CD4-positive, alpha-beta T cell treated with Interleukin-1 beta for 1 hour (primary cell): ENCODE results near the gene UTS2R.
"Not testable (repeated sequence)": the region's sequence is repeated elsewhere in the genome, so short reads cannot be mapped to it uniquely, and the experiment has no call there.

ENCODE experiments used
- DNase-seq, 2 donors: peaks; one replicate each; pipeline ENCODE4 v3.0.0-alpha.2; 2020 to 2022

UTS2R gene

DNA sequence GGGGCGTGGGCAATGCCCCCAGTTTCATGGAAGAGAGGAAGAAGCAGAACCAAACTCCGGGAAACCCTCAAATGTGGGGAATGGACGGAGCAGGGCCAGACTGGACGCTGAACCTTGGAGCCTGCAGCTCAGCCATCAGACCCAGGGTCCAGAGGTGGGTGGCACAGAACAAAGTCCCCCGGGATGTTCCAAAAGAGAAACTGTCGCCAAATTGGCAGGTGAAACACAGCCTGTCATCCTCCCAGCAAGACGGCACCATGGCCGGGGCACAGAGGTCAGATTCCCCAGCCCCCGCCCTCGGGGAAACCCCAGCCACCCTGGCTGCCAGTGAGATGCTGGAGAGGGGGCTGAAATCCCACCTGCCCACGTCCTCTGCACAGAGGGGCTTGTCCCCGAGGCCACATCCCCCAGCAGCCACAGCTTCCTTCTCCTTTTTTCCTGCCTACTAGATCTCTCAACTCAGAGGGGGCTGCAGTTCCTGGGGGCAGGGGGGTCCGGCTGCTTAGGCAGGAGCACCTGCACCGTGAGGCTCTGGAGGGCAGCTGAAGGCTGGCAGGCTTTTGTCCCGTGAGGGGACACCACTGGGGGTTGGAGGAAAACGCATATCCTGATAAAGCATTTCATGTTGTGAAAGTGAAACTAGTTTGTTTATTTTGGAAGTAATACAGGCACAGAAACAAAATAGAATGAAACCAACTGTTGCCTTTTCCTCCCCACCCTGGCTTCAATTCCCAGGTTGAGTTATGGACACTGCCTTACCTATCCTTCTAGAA is 36.8 kb upstream of the UTS2R start:
- peak in 1 of 2 donors; percentile 18 for DNase-seq

DNA sequence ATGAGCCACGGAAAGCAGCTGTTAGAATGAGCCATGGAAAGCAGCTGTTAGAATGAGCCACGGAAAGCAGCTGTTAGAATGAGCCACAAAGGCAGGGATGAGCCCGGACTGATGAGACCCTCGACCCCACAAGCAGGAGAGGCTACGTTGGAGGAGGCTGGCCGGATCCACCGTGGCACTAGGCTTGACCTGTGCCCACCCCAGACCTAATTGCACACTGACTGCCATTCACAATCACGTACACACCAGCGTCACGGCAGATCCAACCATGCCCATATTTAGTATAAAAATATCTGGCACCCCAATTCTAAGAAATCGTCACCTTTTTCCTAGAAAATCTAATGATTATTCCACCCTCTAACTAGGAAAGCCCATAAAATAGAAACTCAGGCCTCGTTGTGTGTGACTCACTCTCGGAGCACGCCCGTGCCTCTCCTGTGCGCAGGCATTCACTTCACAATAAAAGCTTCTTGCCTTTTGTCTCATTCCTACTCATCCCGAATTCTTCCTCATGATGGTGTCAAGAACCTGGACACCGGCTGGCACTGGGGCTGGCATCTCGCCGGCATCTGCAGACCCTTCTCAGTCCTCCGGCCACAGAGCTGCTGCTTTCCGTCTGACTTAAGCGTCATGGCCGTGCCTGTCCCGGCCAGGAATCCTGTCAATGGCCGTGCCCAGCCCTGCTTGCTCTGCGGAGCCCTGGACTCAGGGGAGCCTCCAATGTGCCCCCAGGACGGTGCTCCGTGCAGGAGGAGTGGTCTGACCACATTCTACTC is 32.5 kb upstream of the UTS2R start:
- no peak for DNase-seq

GRCh38 chr17:82339634-82340580 is 31.7 kb upstream of the UTS2R start:
- DNase-seq: no peak

DNA sequence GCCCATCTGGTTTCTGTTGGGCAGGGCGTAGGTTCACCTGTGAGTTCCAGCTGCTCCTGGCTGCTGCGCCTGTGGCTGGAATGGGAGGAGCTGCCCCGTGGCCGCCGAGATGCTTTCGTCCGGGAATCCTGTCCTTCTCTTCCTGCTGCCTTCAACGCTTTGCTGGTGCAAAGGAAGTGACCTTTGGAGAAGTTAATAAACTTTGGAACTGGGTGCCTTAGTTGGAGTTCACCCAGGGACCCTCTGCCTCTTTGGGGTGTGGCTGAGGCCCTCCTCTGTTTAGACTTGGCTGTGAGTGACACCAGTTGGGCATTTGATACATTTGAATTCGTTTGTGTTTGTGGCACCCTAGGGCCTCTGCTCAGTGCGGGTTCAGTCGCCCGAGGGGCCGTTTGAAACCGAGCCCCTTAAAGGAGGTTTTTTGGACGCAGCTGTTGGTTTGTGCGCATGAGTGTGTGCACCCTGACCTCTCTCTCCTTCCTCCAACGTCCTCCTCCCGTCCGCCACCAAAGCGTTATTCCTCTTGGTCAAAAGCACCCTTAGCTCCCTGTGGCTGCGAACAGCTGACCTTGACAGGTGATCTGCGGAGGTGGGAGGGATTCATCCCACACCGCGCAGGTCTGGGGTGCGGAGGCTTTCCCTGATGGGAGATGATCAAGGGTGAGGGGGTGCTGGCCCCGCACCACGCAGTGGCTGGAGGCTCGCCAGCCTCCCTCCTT is 29.0 kb upstream of the UTS2R start:
- DNase-seq: no peak

GRCh38 chr17:82343560-82343959 is 28.0 kb upstream of the UTS2R start:
- no peak for DNase-seq

- DNase-seq: no peak
These were observed 27.2 kb upstream of the UTS2R start for GRCh38 chr17:82344175-82344907.

DNA sequence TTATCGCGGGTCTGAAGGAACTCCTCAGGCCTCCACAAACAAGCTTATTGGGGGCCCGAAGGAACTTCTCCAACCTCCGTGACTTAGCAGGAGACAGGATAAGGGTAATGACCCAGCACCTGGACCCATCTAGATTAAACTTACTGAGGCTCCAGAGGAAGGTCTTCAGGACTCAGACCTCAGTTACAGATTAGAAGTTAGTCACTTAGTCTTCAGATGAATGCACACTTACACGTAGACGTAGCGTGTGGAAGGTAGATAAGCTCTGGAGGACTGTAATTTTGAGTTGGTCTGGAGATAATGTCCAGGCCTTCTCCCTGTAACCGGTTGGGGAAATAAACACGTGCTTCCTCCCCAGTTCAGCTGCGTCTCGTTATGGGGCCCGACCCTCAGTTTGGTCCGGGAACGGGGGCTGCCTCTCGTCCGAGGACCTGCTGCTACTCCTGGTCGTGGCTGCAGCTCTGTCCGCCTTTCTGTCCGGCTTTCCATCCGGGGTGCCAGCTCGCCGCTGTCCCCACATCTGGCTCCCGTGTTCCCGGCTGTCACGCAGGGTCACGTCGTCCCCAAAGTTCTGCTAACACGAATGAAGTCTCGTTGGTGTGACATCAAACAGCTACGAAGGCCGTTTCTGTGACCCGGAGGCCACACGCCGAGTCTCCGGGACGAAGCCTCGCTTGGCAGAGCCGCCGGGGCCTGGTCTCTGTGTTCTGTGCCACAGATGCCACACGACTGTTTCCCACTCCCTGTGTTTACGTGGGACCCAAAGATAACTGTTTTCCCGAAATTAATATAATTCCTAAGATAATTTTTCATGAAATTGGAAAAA is 26.2 kb upstream of the UTS2R start:
- DNase-seq: no peak

- no peak for DNase-seq
These were observed 24.9 kb upstream of the UTS2R start for GRCh38 chr17:82346342-82347300.

DNA sequence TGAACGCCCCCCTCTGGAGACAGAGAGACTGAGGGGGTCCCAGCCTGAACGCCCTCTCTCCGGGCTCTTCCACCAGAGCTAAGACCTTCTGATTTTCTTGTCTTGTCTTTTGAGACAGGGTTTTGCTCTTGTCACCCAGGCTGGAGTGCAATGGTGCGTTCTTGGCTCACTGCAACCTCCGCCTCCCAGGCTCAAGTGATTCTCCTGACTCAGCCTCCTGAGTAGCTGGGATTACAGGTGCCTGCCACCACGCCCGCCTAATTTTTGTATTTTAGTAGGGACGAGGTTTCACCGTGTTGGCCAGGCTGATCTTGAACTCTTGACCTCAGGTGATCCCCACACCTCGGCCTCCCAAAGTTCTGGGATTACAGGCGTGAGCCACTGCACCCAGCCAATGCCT is 23.6 kb upstream of the UTS2R start:
- not testable (repeated sequence) for DNase-seq

GRCh38 chr17:82348434-82348833 is 23.1 kb upstream of the UTS2R start:
- no peak for DNase-seq

DNA sequence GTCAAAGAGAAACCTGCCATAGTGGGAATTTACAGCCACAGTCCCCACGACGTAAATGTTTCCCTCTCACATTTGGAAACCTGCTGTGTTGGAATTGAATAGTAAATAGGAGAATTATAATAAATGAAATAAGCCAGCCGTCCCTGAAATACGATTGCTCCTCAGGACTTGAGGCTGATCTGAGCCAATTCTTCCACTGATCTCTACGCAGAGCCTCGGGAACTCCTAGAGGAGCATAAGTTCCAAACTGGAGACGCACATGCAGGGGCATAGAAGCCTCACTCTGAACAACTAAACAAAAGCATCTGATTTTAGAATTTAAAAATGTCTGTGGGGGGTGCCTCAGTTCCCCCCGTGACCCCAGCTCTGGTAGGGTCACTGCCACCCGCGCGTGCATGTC is 22.7 kb upstream of the UTS2R start:
- DNase-seq: no peak

- DNase-seq: no peak
These were observed 22.3 kb upstream of the UTS2R start for GRCh38 chr17:82349287-82349701.

GRCh38 chr17:82350182-82351030 is 21.2 kb upstream of the UTS2R start:
- peak; percentile 35 to 36 for DNase-seq

DNA sequence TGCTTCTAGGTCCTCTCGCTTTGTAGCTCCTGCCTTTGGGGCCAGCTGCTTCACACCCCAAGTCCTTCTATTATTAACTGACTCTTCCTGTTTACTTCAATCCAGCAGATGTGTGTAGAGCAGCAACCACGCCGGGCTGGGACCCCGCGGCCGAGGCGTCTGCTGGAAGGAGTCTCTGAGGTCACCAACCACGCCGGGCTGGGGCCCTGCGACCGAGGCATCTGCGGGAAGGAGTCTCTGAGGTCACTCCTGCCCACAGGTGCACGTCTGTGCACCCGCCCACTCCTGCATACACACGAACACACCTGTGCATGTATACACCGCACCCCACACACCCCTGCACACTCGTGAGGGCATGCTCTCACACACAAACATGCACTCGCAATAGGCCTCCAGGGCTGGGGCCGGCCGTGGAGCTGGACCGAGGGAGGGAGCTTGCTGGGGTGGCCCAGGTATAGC is 20.3 kb upstream of the UTS2R start:
- no peak for DNase-seq

GRCh38 chr17:82351713-82352488 is 19.7 kb upstream of the UTS2R start:
- DNase-seq: peak; percentile 81 to 83

DNA sequence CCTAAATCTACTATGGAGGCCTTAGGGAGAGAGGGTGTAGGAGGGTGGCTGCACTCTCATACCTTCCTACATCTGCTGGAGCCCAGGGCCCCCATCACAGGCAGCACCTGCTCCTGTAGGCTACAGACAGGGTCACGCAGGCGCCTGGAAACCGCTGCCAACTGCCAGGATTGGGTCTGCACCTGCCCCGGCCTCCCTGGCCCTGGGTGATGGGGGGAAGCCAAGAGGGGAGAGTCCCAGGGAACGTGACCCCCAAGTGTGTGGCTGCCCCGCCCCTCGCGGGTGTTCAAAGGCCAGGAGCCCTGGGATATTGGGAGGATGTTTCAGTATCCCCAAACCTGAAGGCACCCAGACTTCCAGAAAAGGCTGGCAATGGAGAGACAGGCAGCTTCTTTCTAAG is 18.1 kb upstream of the UTS2R start:
- no peak for DNase-seq

GRCh38 chr17:82354804-82355308 is 16.7 kb upstream of the UTS2R start:
- no peak for DNase-seq
